Transverse colon (tissue), 4 donors: Measurements from ENCODE around the gene RAPGEF5.

ENCODE experiments used
- EP300 ChIP-seq: sonication (generic); formaldehyde crosslinking; IDR thresholded peaks from one replicate; pipeline ENCODE4 v1.6.1; 2017; ENCODE audit warnings: antibody characterized with exemption, low read depth
- POLR2A ChIP-seq: fragments of 450-650 bp; IDR thresholded peaks from one replicate; pipeline ENCODE4 v1.6.1; 2016; ENCODE audit warnings: antibody characterized with exemption, mild to moderate bottlenecking, moderate library complexity
- POLR2AphosphoS5 ChIP-seq, 3 donors: sonication (generic); formaldehyde crosslinking; IDR thresholded peaks; one replicate each; pipeline ENCODE4 v1.6.1; 2016; ENCODE audit warnings: antibody characterized with exemption in 3 of 3
- TF ChIP-seq, protein P1 (sequence below), 5 experiments: fragments of 200-600 bp in 3 of 5; fragments of 450-650 bp in 2 of 5; sonication (generic) in 3 of 5; IDR thresholded peaks; 1 replicate in 2 of 5; 2 replicates in 3 of 5; pipeline ENCODE4 v1.5.1; 2016 to 2017; ENCODE audit warnings: antibody characterized with exemption in 5 of 5, inconsistent platforms in 3 of 5, mild to moderate bottlenecking in 2 of 5, moderate library complexity in 1 of 5

DNA sequence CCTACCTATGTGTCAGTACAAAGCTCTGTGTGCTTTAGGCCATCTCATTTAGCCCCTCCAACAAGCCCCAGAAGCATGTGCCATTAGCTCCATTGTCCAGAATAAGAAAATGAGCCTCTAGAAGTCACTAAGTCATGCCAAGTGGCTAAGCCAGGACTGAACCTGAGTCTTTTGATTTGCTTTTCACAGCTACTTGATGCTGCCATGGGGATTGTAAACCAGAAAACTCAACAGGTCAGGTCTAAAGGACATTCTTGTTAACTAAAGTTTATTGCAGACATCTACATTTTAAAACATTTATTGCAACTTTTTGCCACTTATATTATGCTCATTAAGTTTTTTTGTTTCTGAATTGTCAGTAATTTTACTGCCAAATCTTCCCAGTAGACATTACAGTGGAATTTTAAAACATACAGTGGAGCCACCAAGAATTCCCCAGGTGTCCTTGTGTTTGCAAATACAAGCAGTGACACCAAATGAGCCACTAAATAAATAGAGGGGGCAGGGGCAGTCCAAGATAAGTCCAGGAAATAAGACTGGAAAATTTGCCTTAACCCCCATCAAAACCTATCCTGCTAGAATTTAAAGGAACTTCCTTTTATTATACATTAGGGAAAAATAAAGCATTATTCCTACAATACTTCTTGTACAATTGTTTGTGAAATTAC is 115.9 kb downstream of the RAPGEF5 start:
- no peak for TF ChIP-seq POLR2A
- no peak for TF ChIP-seq EP300
- TF ChIP-seq, protein P1, sequence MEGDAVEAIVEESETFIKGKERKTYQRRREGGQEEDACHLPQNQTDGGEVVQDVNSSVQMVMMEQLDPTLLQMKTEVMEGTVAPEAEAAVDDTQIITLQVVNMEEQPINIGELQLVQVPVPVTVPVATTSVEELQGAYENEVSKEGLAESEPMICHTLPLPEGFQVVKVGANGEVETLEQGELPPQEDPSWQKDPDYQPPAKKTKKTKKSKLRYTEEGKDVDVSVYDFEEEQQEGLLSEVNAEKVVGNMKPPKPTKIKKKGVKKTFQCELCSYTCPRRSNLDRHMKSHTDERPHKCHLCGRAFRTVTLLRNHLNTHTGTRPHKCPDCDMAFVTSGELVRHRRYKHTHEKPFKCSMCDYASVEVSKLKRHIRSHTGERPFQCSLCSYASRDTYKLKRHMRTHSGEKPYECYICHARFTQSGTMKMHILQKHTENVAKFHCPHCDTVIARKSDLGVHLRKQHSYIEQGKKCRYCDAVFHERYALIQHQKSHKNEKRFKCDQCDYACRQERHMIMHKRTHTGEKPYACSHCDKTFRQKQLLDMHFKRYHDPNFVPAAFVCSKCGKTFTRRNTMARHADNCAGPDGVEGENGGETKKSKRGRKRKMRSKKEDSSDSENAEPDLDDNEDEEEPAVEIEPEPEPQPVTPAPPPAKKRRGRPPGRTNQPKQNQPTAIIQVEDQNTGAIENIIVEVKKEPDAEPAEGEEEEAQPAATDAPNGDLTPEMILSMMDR (IDR thresholded peaks at IDR 0.05) = no peak
- no peak for TF ChIP-seq POLR2AphosphoS5 (IDR thresholded peaks at IDR 0.05)
